HepG2 (cell line): ENCODE results near the gene EFNB1. TPM values are rescaled to one million over a fixed set of nuclear protein-coding genes. Genes with fewer than 3 reads are reported as not detected.

Experiments
- ATAC-seq: fragments of 200-7000 bp; cut with Tn5 transposase; 3 replicates; pipeline ENCODE4 v1.9.1; 2020; ENCODE audit warnings: mild to moderate bottlenecking, moderate library complexity
- BruUV-seq: library from RNA; stranded (reverse); fragments of 400-500 nt; replicated peaks from 2 replicates; lab custom pipeline; 2021; lab: Mats Ljungman, UMichigan
- CTCF ChIA-PET: fragments of 300-600 bp; formaldehyde crosslinking; extraction: SDS; loops from one replicate; lab custom pipeline; 2021; ENCODE audit warnings: low total read pairs, inconsistent platforms, low intra/inter-chr PET ratio; lab: Yijun Ruan, JAX
- POLR2A ChIA-PET: fragments of 350-600 bp; sonication (Branson Sonifier 250); formaldehyde crosslinking; loops from one replicate; lab custom pipeline; 2020; ENCODE audit warnings: antibody characterized with exemption, inconsistent platforms; lab: Yijun Ruan, JAX
- DNase-seq: peaks from one replicate; pipeline ENCODE4 v3.0.0-alpha.2; 2015; ENCODE audit warnings: low spot score
- FAIRE-seq: peaks from 3 replicates; lab custom pipeline; 2011; peaks lifted over from hg19 to GRCh38; lab: Jason Lieb, UNC
- H2AFZ ChIP-seq: one replicate; pipeline ENCODE4 v1.6.1; 2011; ENCODE audit warnings: low read length, inconsistent platforms
- H3K27ac ChIP-seq: fragments of 300-600 bp; 3 replicates; pipeline ENCODE4 v1.8.0; 2011; ENCODE audit warnings: mixed run types, mild to moderate bottlenecking, mixed read lengths, low read length, inconsistent platforms; ENCODE audit not compliant: insufficient read depth; ENCODE audit errors: extremely low read length
- H3K27me3 ChIP-seq, 2 experiments: fragments of 200-600 bp in 1 of 2; 2 replicates in 1 of 2; 3 replicates in 1 of 2; pipeline versions ENCODE4 v1.6.0 to v1.8.0; 2011; ENCODE audit warnings: low read length in 2 of 2, mild to moderate bottlenecking in 2 of 2, moderate library complexity in 2 of 2, inconsistent platforms in 1 of 2; ENCODE audit not compliant: insufficient read depth in 2 of 2, control insufficient read depth in 1 of 2
- H3K36me3 ChIP-seq, 2 experiments: fragments of 200-600 bp in 1 of 2; replicated peaks in 1 of 2; 2 replicates in 1 of 2; 3 replicates in 1 of 2; pipeline versions ENCODE4 v1.5.1 to v1.8.0; 2011; ENCODE audit warnings: low read length in 2 of 2, inconsistent platforms in 1 of 2; ENCODE audit not compliant: insufficient read depth in 2 of 2, control insufficient read depth in 1 of 2
- H3K4me1 ChIP-seq: 2 replicates; pipeline ENCODE4 v1.5.1; 2012; ENCODE audit warnings: low read length, inconsistent platforms; ENCODE audit not compliant: insufficient read depth
- H3K4me2 ChIP-seq: 2 replicates; pipeline ENCODE4 v1.6.0; 2011; ENCODE audit warnings: low read depth, low read length, inconsistent platforms
- H3K4me3 ChIP-seq, 3 experiments: fragments of 200-600 bp in 1 of 3; sonication (generic), shearing (Covaris generic) in 1 of 3; replicated peaks in 1 of 3; 2 replicates each; pipeline ENCODE4 v1.5.1; 2011 to 2016; ENCODE audit warnings: low read length in 3 of 3, inconsistent platforms in 2 of 3, low read depth in 2 of 3, mild to moderate bottlenecking in 2 of 3, control low read depth in 1 of 3, mixed read lengths in 1 of 3; ENCODE audit not compliant: insufficient read depth in 1 of 3
- H3K79me2 ChIP-seq: one replicate; pipeline ENCODE4 v1.6.1; 2011; ENCODE audit warnings: low read length, inconsistent platforms; ENCODE audit not compliant: insufficient read depth
- H3K9ac ChIP-seq: 2 replicates; pipeline ENCODE4 v1.6.0; 2011; ENCODE audit warnings: mild to moderate bottlenecking, low read depth, low read length, inconsistent platforms; ENCODE audit not compliant: insufficient read depth
- H3K9me3 ChIP-seq: 2 replicates; pipeline ENCODE4 v1.5.1; 2012; ENCODE audit warnings: mild to moderate bottlenecking, low read length
- H4K20me1 ChIP-seq: 2 replicates; pipeline ENCODE4 v1.6.0; 2011; ENCODE audit warnings: inconsistent platforms, mild to moderate bottlenecking, low read length, moderate library complexity; ENCODE audit not compliant: insufficient read depth
- CTCF ChIP-seq: sonication (generic); formaldehyde crosslinking; IDR thresholded peaks from 2 replicates; pipeline ENCODE4 v1.5.0; 2020; ENCODE audit warnings: mild to moderate bottlenecking, missing genetic modification reagents, moderate library complexity
- FOXJ3 ChIP-seq: sonication (generic); formaldehyde crosslinking; IDR thresholded peaks from 2 replicates; pipeline ENCODE4 v1.4.0; 2020; ENCODE audit warnings: missing genetic modification reagents, mild to moderate bottlenecking, borderline replicate concordance
- NCOA2 ChIP-seq: sonication (generic); formaldehyde crosslinking; IDR thresholded peaks from 2 replicates; pipeline ENCODE4 v1.8.0; 2022; ENCODE audit warnings: inconsistent platforms
- RAD21 ChIP-seq: fragments of 450-650 bp; formaldehyde crosslinking; IDR thresholded peaks from 2 replicates; pipeline ENCODE4 v1.5.0; 2020; ENCODE audit warnings: mild to moderate bottlenecking
- SMC3 ChIP-seq: IDR thresholded peaks from 2 replicates; pipeline ENCODE4 v1.6.1; 2011; ENCODE audit warnings: low read length, improper control_type of control experiment
- STAG1 ChIP-seq: sonication (generic); formaldehyde crosslinking; IDR thresholded peaks from 2 replicates; pipeline ENCODE4 v1.4.0; 2020; ENCODE audit warnings: missing genetic modification reagents
- TBL1XR1 ChIP-seq: fragments of 150-350 bp; IDR thresholded peaks from 2 replicates; pipeline ENCODE4 v1.6.1; 2014; ENCODE audit warnings: borderline replicate concordance, low read length; ENCODE audit not compliant: partially characterized antibody
- TFE3 ChIP-seq: IDR thresholded peaks from 2 replicates; pipeline ENCODE4 v1.6.1; 2016
- TRIM24 ChIP-seq: sonication (generic); formaldehyde crosslinking; IDR thresholded peaks from 2 replicates; pipeline ENCODE4 v1.8.0; 2022; ENCODE audit warnings: mild to moderate bottlenecking, missing genetic modification reagents
- WGBS: methylation state at CpG from one replicate; pipeline ENCODE4 v1.1.6; 2017; ENCODE audit warnings: low lambda C conversion rate; 5-methylcytosine and 5-hydroxymethylcytosine counted together
- in situ Hi-C: cut with HindIII; loops from 2 replicates; pipeline ENCODE4 v1.10.0; 2017; ENCODE audit warnings: low pct_unique_long_range_greater_than_20kb; ENCODE audit not compliant: extremely low pct_ligation_motif_present
- intact Hi-C: fragments of 100-400 bp; cut with micrococcal nuclease; formaldehyde crosslinking; loops from one replicate; pipeline ENCODE4 v1.10.0; 2022; ENCODE audit not compliant: unreplicated experiment
- polyA plus RNA-seq, 8 experiments: library from polyadenylated mRNA; depleted of rRNA in 3 of 8; stranded (reverse) in 7 of 8; unstranded in 1 of 8; fragments of >200 nt; fragmentation: Illumina TruSeq in 4 of 8; extraction: Trizol in 4 of 8; gene quantifications; 2 replicates each; pipeline versions ENCODE4 v1.2.1 to v1.2.3, GENCODE V29; 2011 to 2016; ENCODE audit warnings: low read depth in 4 of 8, missing spikeins in 1 of 8, mixed read lengths in 1 of 8; ENCODE audit not compliant: insufficient read depth in 1 of 8
- total RNA-seq, 5 experiments: library from RNA; depleted of rRNA; stranded (reverse); fragments of >200 nt; fragmentation: Illumina TruSeq; extraction: Trizol; gene quantifications; 2 replicates each; pipeline ENCODE4 v1.2.3, GENCODE V29; 2016; ENCODE audit warnings: low read depth in 1 of 5

The EFNB1 gene
- total and polyA plus RNA-seq, 2 of the 13 experiments (the other 11 are each of a cell fraction or from before 2014, with no cell fraction given), result 4.0 to 4.1 TPM

GRCh38 chrX:68808686-68809357 lies 20.0 kb upstream of the EFNB1 start:
- no peaks in the 10 kb centered on the region for H3K4me1 ChIP-seq
- H3K4me2 ChIP-seq, result no peak overlapping the region
- no peak overlapping the region for H3K4me3 ChIP-seq
- intact Hi-C loops (loop anchor here (1.0 to 10.0 kb wide), 3 partner anchors 76 to 624 kb away; no protein-coding TSS in a partner anchor), in situ Hi-C loops (no loop called here)
- no peak overlapping the region for H3K27ac ChIP-seq
- no peaks in the 10 kb centered on the region for H3K9me3 ChIP-seq
- H3K27me3 ChIP-seq, result no peaks in the 10 kb centered on the region
- no peak overlapping the region for H2AFZ ChIP-seq
- no TSS peak for BruUV-seq
- TF ChIP-seq SMC3 (peak; percentile 62), TFE3 (no peak), STAG1 (CRISPR knock-in tag) (peak; percentile 74), TBL1XR1 (no peak), TRIM24 (CRISPR knock-in tag) (no peak), CTCF (CRISPR knock-in tag) (peak; percentile 67), RAD21 (0 out of 2 replicates have a peak, but pooled peaks have one; percentile 16), FOXJ3 (CRISPR knock-in tag) (no peak), NCOA2 (CRISPR knock-in tag) (no peak)
- DNase-seq (no peak), ATAC-seq (peak; percentile 79), FAIRE-seq (peak; percentile 47)
- H3K9ac ChIP-seq, result no peak overlapping the region
- CTCF ChIA-PET, result interaction anchor here (3.7 kb wide), 1 partner anchor 76 kb away, joined by 25 read pairs; no protein-coding TSS in a partner anchor
- no peaks in the 10 kb centered on the region for H4K20me1 ChIP-seq
- WGBS, result 14% methylated on average over 5 of the region's 6 CpGs
- no peaks in the 10 kb centered on the region for H3K79me2 ChIP-seq
- no peaks in the 10 kb centered on the region for H3K36me3 ChIP-seq
- POLR2A ChIA-PET, result no interaction called here
